Skeletal muscle tissue (tissue), 4 donors: ENCODE data around the gene AK5. TPM values are rescaled to one million over a fixed set of nuclear protein-coding genes. Genes with fewer than 3 reads are reported as not detected.
"Not testable (repeated sequence)": the region's sequence is repeated elsewhere in the genome, so short reads cannot be mapped to it uniquely, and the experiment has no call there.

Source experiments
- H3K27ac ChIP-seq: one replicate; pipeline ENCODE4 v1.7.0; 2013; ENCODE audit warnings: mild to moderate bottlenecking, low read depth, low read length, inconsistent platforms
- H3K27me3 ChIP-seq, 3 donors: one replicate each; pipeline ENCODE4 v1.7.0; 2013; ENCODE audit warnings: low read length in 3 of 3; ENCODE audit not compliant: control insufficient read depth in 3 of 3, insufficient read depth in 3 of 3
- H3K36me3 ChIP-seq, 3 donors: one replicate each; pipeline ENCODE4 v1.7.0; 2013; ENCODE audit warnings: low read length in 3 of 3; ENCODE audit not compliant: control insufficient read depth in 3 of 3, insufficient read depth in 3 of 3
- H3K4me1 ChIP-seq, 3 donors: one replicate each; pipeline ENCODE4 v1.7.0; 2013; ENCODE audit warnings: low read length in 3 of 3, mild to moderate bottlenecking in 3 of 3; ENCODE audit not compliant: control insufficient read depth in 3 of 3, insufficient read depth in 3 of 3
- H3K4me3 ChIP-seq, 3 donors: one replicate each; pipeline ENCODE4 v1.7.0; 2013; ENCODE audit warnings: low read length in 3 of 3
- H3K9ac ChIP-seq, 3 donors: one replicate each; pipeline ENCODE4 v1.7.0; 2013; ENCODE audit warnings: low read length in 3 of 3, mild to moderate bottlenecking in 3 of 3, moderate library complexity in 2 of 3, low read depth in 1 of 3
- H3K9me3 ChIP-seq, 3 donors: one replicate each; pipeline ENCODE4 v1.7.0; 2013; ENCODE audit warnings: low read length in 3 of 3; ENCODE audit not compliant: control insufficient read depth in 3 of 3
- total RNA-seq: library from RNA; depleted of rRNA; stranded (reverse); fragments of >200 nt; gene quantifications from one replicate; pipeline ENCODE4 v1.2.3, GENCODE V29; 2014
- donor health status: Osteomylitis.

Gene AK5
- total RNA-seq, 1 donor from 2014 or later: 11.5 TPM

DNA sequence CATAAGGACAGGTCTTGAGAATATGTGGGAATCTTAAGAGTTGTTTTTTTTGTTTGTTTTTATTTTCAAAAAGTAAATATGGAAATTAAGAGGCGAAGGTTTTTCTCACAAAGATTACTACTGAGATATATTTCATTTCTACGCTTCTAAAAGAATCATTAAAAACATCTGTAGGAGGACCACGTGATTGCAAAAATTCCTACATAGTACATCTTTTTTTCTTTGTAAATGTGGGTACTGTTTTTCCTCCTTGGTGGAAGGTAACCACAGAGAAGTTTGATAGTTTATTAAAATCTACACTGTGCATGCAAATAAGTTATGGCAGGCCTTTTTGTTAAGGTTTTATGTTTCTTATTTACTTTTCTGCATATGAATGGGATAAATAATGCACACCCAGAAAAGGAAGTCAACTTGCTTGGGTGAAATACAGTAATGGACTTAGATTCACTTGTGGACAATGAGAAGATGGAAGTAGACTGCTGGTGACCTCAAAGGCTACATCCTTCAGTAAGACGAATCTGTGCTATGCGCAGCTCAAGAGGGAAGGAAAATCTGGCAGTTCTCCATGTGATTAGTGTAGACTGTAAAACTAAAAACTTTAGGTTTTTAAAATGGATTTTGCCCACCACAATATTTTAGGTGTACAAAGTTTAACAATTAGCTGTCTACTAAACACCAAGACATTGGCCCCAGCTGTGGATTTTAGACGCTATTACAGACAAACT lies 2.0 kb downstream of the AK5 start:
- H3K27ac ChIP-seq: no peak overlapping the region
- peaks cover 18 to 35% (median 25%) of the 10 kb centered on the region in 3 donors for H3K27me3 ChIP-seq
- no peak overlapping the region for H3K9ac ChIP-seq
- H3K36me3 ChIP-seq: no peaks in the 10 kb centered on the region
- H3K4me1 ChIP-seq: peaks cover 4 to 14% (median 10%) of the 10 kb centered on the region in 3 donors
- no peaks in the 10 kb centered on the region for H3K9me3 ChIP-seq
- H3K4me3 ChIP-seq: no peak overlapping the region

DNA sequence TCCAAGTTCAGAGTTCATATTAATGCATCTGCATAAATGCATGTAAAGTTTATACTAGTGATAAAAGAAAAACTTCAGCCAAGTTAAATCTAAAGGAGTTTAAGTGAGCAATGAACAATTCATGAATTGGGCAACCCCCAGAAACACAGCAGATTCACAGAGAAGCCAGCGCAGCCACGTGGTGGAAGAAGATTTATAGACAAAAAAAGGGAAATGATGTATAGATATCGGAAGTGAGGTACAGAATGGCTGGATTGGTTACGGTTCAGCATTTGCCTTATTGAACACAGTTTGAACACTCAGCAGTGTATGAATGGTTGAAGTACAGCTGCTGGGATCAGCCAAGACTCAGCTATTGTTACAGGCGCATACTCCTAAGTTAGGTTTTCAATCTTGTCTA lies 5.7 kb downstream of the AK5 start:
- Histone ChIP-seq H3K36me3 (no peaks in the 10 kb centered on the region), H3K9me3 (no peaks in the 10 kb centered on the region), H3K27ac (no peak overlapping the region), H3K9ac (no peak overlapping the region), H3K4me1 (peaks cover 3 to 5% (median 5%) of the 10 kb centered on the region in 3 donors), H3K27me3 (peaks cover 8 to 17% (median 11%) of the 10 kb centered on the region in 3 donors), H3K4me3 (no peak overlapping the region)

- H3K9me3 ChIP-seq: no peaks in the 10 kb centered on the region
- no peak overlapping the region for H3K4me3 ChIP-seq
- no peak overlapping the region for H3K9ac ChIP-seq
- no peaks in the 10 kb centered on the region for H3K4me1 ChIP-seq
- H3K36me3 ChIP-seq: no peaks in the 10 kb centered on the region
- peaks cover under 1 to 9% (median 4%) of the 10 kb centered on the region in 3 donors for H3K27me3 ChIP-seq
- H3K27ac ChIP-seq: no peak overlapping the region
Observed at GRCh38 chr1:77288275-77288674, 6.5 kb downstream of the AK5 start.

- Histone ChIP-seq H3K9ac (no peak overlapping the region), H3K36me3 (no peaks in the 10 kb centered on the region), H3K4me1 (no peaks in the 10 kb centered on the region), H3K27ac (no peak overlapping the region), H3K9me3 (no peaks in the 10 kb centered on the region), H3K4me3 (no peak overlapping the region), H3K27me3 (no peaks in the 10 kb centered on the region)
Observed at GRCh38 chr1:77290576-77290975, 8.8 kb downstream of the AK5 start.

GRCh38 chr1:77292551-77292950 lies 10.7 kb downstream of the AK5 start:
- Histone ChIP-seq H3K36me3 (no peaks in the 10 kb centered on the region), H3K27ac (no peak overlapping the region), H3K4me1 (no peaks in the 10 kb centered on the region), H3K9ac (no peak overlapping the region), H3K27me3 (no peaks in the 10 kb centered on the region), H3K4me3 (no peak overlapping the region), H3K9me3 (no peaks in the 10 kb centered on the region)

DNA sequence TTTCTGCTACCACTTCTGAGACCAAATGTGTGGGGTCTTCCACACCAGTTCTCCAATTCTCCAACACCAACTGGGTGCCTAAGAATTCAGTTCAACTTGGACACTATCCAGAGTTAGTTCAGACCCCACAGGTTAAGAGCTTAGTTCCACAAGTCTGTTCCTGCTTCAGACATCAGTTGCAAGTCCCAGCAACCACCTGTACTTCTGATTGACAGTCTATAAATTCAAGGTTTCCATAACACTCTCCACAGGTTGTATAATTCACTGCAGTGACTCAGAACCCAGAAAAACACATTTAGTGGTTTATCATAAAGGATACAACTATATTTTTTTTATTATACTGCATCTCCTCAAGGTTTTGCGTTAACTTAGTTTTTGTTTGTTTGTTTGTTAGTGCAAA lies 18.7 kb downstream of the AK5 start:
- H3K9me3 ChIP-seq: no peaks in the 10 kb centered on the region
- H3K4me3 ChIP-seq: no peak overlapping the region
- H3K27me3 ChIP-seq: no peaks in the 10 kb centered on the region
- H3K9ac ChIP-seq: no peak overlapping the region
- H3K27ac ChIP-seq: no peak overlapping the region
- H3K36me3 ChIP-seq: no peaks in the 10 kb centered on the region
- H3K4me1 ChIP-seq: no peaks in the 10 kb centered on the region

DNA sequence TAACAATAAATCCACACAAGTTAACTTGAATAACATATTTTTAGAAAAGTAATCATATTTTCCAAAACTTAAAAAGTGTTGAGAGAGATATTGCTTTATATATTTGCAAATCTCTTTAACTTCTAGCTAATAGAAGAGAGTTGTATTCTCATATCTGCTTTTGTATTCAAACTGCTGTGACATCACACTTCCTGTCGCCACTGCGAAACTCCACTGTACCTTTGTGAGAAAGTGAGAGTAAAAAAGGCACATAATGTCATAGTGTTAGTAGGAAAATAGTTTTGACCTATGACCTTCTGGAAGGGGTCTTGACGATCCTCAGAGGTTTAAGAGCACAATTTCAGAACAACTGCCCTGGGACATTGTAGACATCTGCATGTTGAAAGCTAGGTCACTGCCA lies 21.6 kb downstream of the AK5 start:
- H3K9ac ChIP-seq: no peak overlapping the region
- no peaks in the 10 kb centered on the region for H3K36me3 ChIP-seq
- no peaks in the 10 kb centered on the region for H3K27me3 ChIP-seq
- H3K4me1 ChIP-seq: no peaks in the 10 kb centered on the region
- H3K4me3 ChIP-seq: no peak overlapping the region
- H3K9me3 ChIP-seq: no peaks in the 10 kb centered on the region
- H3K27ac ChIP-seq: no peak overlapping the region

DNA sequence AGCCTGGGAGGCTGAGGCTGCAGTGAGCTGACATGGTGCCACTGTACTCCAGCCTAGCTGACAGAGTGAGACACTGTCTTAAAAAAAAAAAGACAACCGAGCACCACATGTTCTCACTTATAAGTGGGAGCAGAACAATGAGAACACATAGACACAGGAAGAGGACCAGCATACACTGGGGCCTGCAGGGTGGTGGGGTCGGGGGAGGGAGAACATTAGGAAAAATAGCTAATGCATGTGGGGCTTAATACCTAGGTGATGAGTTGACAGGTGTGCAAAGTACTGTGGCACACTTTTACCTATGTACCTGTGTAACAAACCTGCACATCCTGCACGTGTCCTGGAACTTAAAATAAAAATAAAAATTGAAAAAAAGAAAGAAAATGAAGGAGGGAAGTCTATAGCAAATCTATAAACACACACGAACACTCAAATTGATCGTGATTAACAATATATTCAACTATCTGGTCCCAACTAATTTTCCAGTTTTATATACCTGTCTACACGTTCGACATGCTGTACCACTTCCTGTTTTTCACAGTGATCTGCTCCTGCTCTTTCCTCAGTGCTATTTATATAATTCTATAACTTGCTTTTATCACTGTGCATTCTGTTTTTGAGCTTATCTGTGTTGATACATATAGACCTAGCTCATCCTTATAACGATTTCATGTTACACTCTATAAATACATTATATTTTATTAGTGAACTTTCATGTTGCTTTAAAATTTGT lies 27.2 kb downstream of the AK5 start:
- no peak overlapping the region for H3K4me3 ChIP-seq
- no peaks in the 10 kb centered on the region for H3K36me3 ChIP-seq
- no peaks in the 10 kb centered on the region for H3K4me1 ChIP-seq
- no peak overlapping the region for H3K9ac ChIP-seq
- no peaks in the 10 kb centered on the region for H3K9me3 ChIP-seq
- H3K27me3 ChIP-seq: no peaks in the 10 kb centered on the region
- no peak overlapping the region for H3K27ac ChIP-seq

DNA sequence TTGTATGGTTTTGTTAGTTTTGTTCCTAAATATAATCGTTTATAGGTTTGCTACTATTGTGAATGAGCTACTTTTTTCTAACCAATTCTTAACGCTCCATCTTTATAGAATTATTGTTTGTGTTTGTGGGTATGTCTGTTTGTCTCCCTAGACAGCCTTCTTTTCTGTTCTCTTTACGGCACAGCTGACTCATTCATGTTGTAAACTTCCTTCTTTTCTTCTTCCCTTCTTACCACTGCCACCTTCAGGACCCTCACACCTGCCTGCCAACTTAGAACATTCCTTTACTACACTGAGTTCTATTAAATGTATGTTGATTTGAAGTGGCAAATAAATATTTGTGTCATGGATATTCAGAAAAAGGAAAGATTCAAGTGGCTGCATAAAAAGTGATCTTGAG lies 29.1 kb downstream of the AK5 start:
- no peak overlapping the region for H3K4me3 ChIP-seq
- no peaks in the 10 kb centered on the region for H3K36me3 ChIP-seq
- H3K4me1 ChIP-seq: no peaks in the 10 kb centered on the region
- H3K27me3 ChIP-seq: no peaks in the 10 kb centered on the region
- no peak overlapping the region for H3K9ac ChIP-seq
- H3K27ac ChIP-seq: no peak overlapping the region
- no peaks in the 10 kb centered on the region for H3K9me3 ChIP-seq

DNA sequence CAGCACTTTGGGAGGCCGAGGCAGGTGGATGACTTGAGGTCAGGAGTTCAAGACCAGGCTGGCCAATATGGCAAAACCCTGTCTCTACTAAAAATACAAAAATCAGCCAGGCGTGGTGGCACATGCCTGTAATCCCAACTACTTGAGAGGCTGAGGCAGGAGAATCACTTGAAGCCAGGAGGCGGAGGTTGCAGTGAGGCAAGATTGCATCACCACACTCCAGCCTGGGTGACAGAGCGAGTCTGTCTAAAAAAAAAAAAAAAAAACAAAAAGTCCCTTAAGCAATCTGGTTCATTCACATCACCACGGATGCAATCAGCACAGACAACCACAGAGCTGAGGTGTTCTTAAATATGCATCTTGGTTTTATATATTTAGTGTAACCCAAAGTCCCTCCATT lies 30.5 kb downstream of the AK5 start:
- not testable (repeated sequence) for H3K9ac ChIP-seq, H3K36me3 ChIP-seq, H3K27me3 ChIP-seq, H3K4me3 ChIP-seq, H3K4me1 ChIP-seq, H3K27ac ChIP-seq, H3K9me3 ChIP-seq
